GM21381 (cell line): Measurements from ENCODE around the gene ABHD17B.

Experiments used
- ATAC-seq: cut with Tn5 transposase; IDR thresholded peaks from one replicate; pipeline ENCODE4 v1.9.1; 2021; ENCODE audit warnings: mild to moderate bottlenecking, moderate library complexity; ENCODE audit not compliant: unreplicated experiment

Gene ABHD17B

GRCh38 chr9:71879644-71880174 lies 31.3 kb downstream of the ABHD17B start:
- no peak for ATAC-seq

- no peak for ATAC-seq
These were observed 32.4 kb downstream of the ABHD17B start for GRCh38 chr9:71878327-71879274.

- no peak for ATAC-seq
These were observed 34.2 kb downstream of the ABHD17B start for GRCh38 chr9:71876829-71877228.

- ATAC-seq = no peak
These were observed 34.9 kb downstream of the ABHD17B start for GRCh38 chr9:71876106-71876505.

GRCh38 chr9:71875345-71875744 lies 35.6 kb downstream of the ABHD17B start:
- no peak for ATAC-seq

GRCh38 chr9:71863631-71864030 lies 47.4 kb downstream of the ABHD17B start:
- no peak for ATAC-seq

- no peak for ATAC-seq
These were observed 49.4 kb downstream of the ABHD17B start for GRCh38 chr9:71861618-71862017.

GRCh38 chr9:71859939-71860338 lies 51.1 kb downstream of the ABHD17B start:
- no peak for ATAC-seq

GRCh38 chr9:71858812-71859211 lies 52.2 kb downstream of the ABHD17B start:
- peak; percentile 77 for ATAC-seq

- ATAC-seq = peak; percentile 7
These were observed 52.7 kb downstream of the ABHD17B start for GRCh38 chr9:71858102-71858798.

GRCh38 chr9:71857159-71857558 lies 53.8 kb downstream of the ABHD17B start:
- no peak for ATAC-seq

GRCh38 chr9:71854811-71855210 lies 56.2 kb downstream of the ABHD17B start:
- no peak for ATAC-seq

GRCh38 chr9:71853084-71853483 lies 57.9 kb downstream of the ABHD17B start:
- ATAC-seq = no peak

GRCh38 chr9:71850996-71851395 lies 60.0 kb downstream of the ABHD17B start:
- ATAC-seq = no peak

GRCh38 chr9:71847892-71848291 lies 63.1 kb downstream of the ABHD17B start:
- ATAC-seq = no peak

GRCh38 chr9:71844808-71845207 lies 66.2 kb downstream of the ABHD17B start:
- ATAC-seq = no peak

- ATAC-seq = no peak
These were observed 71.3 kb downstream of the ABHD17B start for GRCh38 chr9:71839668-71840067.

- ATAC-seq = no peak
These were observed 75.4 kb downstream of the ABHD17B start for GRCh38 chr9:71835596-71835995.

- ATAC-seq = no peak
These were observed 80.1 kb downstream of the ABHD17B start for GRCh38 chr9:71830929-71831328.

GRCh38 chr9:71830153-71830552 lies 80.8 kb downstream of the ABHD17B start:
- no peak for ATAC-seq

- ATAC-seq = no peak
These were observed 84.7 kb downstream of the ABHD17B start for GRCh38 chr9:71826279-71826678.

- ATAC-seq = no peak
These were observed 86.7 kb downstream of the ABHD17B start for GRCh38 chr9:71824257-71824656.
